ENCODE data around the gene ERC2.

ERC2 gene

GRCh38 chr3:55826097-55826496 lies 642.2 kb downstream of the ERC2 start (continued):
- TF ChIP-seq ZBTB49 (tag by site-specific recombination; IDR thresholded peaks at IDR 0.05; ENCODE audit: low read depth) (no peak), ZNF423 (tag by site-specific recombination; IDR thresholded peaks at IDR 0.05) (no peak), TRIM28 (IDR thresholded peaks at IDR 0.05; ENCODE audit: borderline replicate concordance, low read length) (no peak), ZNF571 (tag by site-specific recombination; IDR thresholded peaks at IDR 0.05) (no peak), ZNF785 (tag by site-specific recombination; IDR thresholded peaks at IDR 0.05) (no peak)

- no peak for TF ChIP-seq ZNF18 (tag by site-specific recombination; IDR thresholded peaks at IDR 0.05)
- TF ChIP-seq ZNF292 (tag by site-specific recombination; IDR thresholded peaks at IDR 0.05; ENCODE audit: borderline replicate concordance, low read depth), result no peak
- TF ChIP-seq SCRT1 (tag by site-specific recombination; IDR thresholded peaks at IDR 0.05; ENCODE audit: borderline replicate concordance), result no peak
- TF ChIP-seq YY1 (tag by site-specific recombination; IDR thresholded peaks at IDR 0.05), result no peak
- TF ChIP-seq ZSCAN23 (tag by site-specific recombination; IDR thresholded peaks at IDR 0.05), result no peak
- TF ChIP-seq ZNF37A (tag by site-specific recombination; IDR thresholded peaks at IDR 0.05), result no peak
- no peak for TF ChIP-seq KLF10 (tag by site-specific recombination; IDR thresholded peaks at IDR 0.05)
- TF ChIP-seq ZNF624 (tag by site-specific recombination; IDR thresholded peaks at IDR 0.05), result no peak
- TF ChIP-seq ZNF558 (tag by site-specific recombination; IDR thresholded peaks at IDR 0.05), result no peak
- TF ChIP-seq ZNF280C (tag by site-specific recombination; IDR thresholded peaks at IDR 0.05), result no peak
- no peak for TF ChIP-seq ZNF391 (tag by site-specific recombination; IDR thresholded peaks at IDR 0.05; ENCODE audit: borderline replicate concordance, low read depth)
- TF ChIP-seq SALL2 (tag by site-specific recombination; IDR thresholded peaks at IDR 0.05; ENCODE audit: borderline replicate concordance), result no peak
- TF ChIP-seq ZNF692 (tag by site-specific recombination; IDR thresholded peaks at IDR 0.05), result no peak
- no peak for TF ChIP-seq ZNF610 (tag by site-specific recombination; IDR thresholded peaks at IDR 0.05; ENCODE audit: borderline replicate concordance)
- Histone ChIP-seq H3K4me1 (ENCODE audit: control insufficient read depth, insufficient read depth, low read length) (no peaks in the 10 kb centered on the region), H3K4me3 (ENCODE audit: low read depth, low read length) (no peak overlapping the region), H3K9me3 (ENCODE audit: control insufficient read depth, insufficient read depth, low read depth, low read length) (no peaks in the 10 kb centered on the region), H3K27ac (ENCODE audit: extremely low read depth, low read depth, low read length) (no peak overlapping the region), H3K36me3 (ENCODE audit: control insufficient read depth in 2 of 2, insufficient read depth in 1 of 2, low read length in 2 of 2) (no peaks in the 10 kb centered on the region)
- POLR2A ChIA-PET, result no interaction called here
- CTCF ChIA-PET, result no interaction called here
These were observed 643.9 kb downstream of the ERC2 start for GRCh38 chr3:55824406-55824805.

Measured in HEK293 (cell line).